Chondrocyte (in vitro differentiated cells): ENCODE measurements around the gene CEACAM6. TPM values are rescaled to one million over a fixed set of nuclear protein-coding genes. Genes with fewer than 3 reads are reported as not detected.
"Not testable (repeated sequence)": the region's sequence is repeated elsewhere in the genome, so short reads cannot be mapped to it uniquely, and the experiment has no call there.

Experiments
- DNase-seq: peaks from one replicate; pipeline ENCODE4 v3.0.0; 2021; ENCODE audit warnings: mixed read lengths, low spot score
- H3K27ac Mint-ChIP-seq: one replicate; pipeline ENCODE4 v1.8.0; 2021; ENCODE audit warnings: mild to moderate bottlenecking, moderate library complexity, mixed read lengths; ENCODE audit not compliant: unreplicated experiment
- H3K27me3 Mint-ChIP-seq: 2 replicates; pipeline ENCODE4 v1.8.0; 2021; ENCODE audit warnings: low read depth, mixed read lengths
- H3K36me3 Mint-ChIP-seq: 2 replicates; pipeline ENCODE4 v1.8.0; 2021; ENCODE audit warnings: low read depth, mixed read lengths
- H3K4me1 Mint-ChIP-seq: 2 replicates; pipeline ENCODE4 v1.8.0; 2021; ENCODE audit warnings: low read depth, mild to moderate bottlenecking, mixed read lengths
- H3K4me3 Mint-ChIP-seq: one replicate; pipeline ENCODE4 v1.8.0; 2021; ENCODE audit warnings: mild to moderate bottlenecking, moderate library complexity, mixed read lengths; ENCODE audit not compliant: unreplicated experiment
- H3K9me3 Mint-ChIP-seq: 2 replicates; pipeline ENCODE4 v1.8.0; 2021; ENCODE audit warnings: low read depth, mixed read lengths
- CTCF ChIP-seq: fragments of 200-600 bp; sonication (generic); IDR thresholded peaks from 2 replicates; pipeline ENCODE4 v1.5.0; 2021; ENCODE audit warnings: antibody characterized with exemption, mild to moderate bottlenecking, moderate library complexity
- total RNA-seq: library from RNA; stranded (reverse); gene quantifications from 3 replicates; pipeline ENCODE4 v1.2.1, GENCODE V29; 2021

The CEACAM6 gene
- total RNA-seq, 1 donor from 2014 or later = not detected

GRCh38 chr19:41783612-41784011 is 28.3 kb downstream of the CEACAM6 start:
- no peaks in the 10 kb centered on the region for H3K9me3 Mint-ChIP-seq
- H3K36me3 Mint-ChIP-seq = peaks cover 2% of the 10 kb centered on the region

GRCh38 chr19:41784312-41784711 is 29.0 kb downstream of the CEACAM6 start:
- Mint-ChIP-seq H3K36me3 (peaks cover 2% of the 10 kb centered on the region), H3K4me3 (no peak overlapping the region), H3K27me3 (peaks cover 56% of the 10 kb centered on the region), H3K4me1 (peaks cover 4% of the 10 kb centered on the region), H3K9me3 (no peaks in the 10 kb centered on the region), H3K27ac (no peak overlapping the region)
- TF ChIP-seq CTCF = no peak
- DNase-seq = no peak

More at GRCh38 chr19:41783612-41784011, 28.3 kb downstream of the CEACAM6 start:
- peaks cover 4% of the 10 kb centered on the region for H3K4me1 Mint-ChIP-seq
- peaks cover 53% of the 10 kb centered on the region for H3K27me3 Mint-ChIP-seq
- H3K27ac Mint-ChIP-seq = no peak overlapping the region
- TF ChIP-seq CTCF = no peak
- DNase-seq = no peak
- H3K4me3 Mint-ChIP-seq = no peak overlapping the region

- Mint-ChIP-seq H3K9me3 (no peaks in the 10 kb centered on the region), H3K27ac (no peak overlapping the region), H3K4me1 (peaks cover 4% of the 10 kb centered on the region), H3K36me3 (peaks cover 2% of the 10 kb centered on the region), H3K27me3 (peaks cover 59% of the 10 kb centered on the region), H3K4me3 (no peak overlapping the region)
- TF ChIP-seq CTCF = no peak
- no peak for DNase-seq
Measured at GRCh38 chr19:41784743-41785142, 29.4 kb downstream of the CEACAM6 start.

- H3K36me3 Mint-ChIP-seq = peaks cover 2% of the 10 kb centered on the region
- H3K27me3 Mint-ChIP-seq = peaks cover 58% of the 10 kb centered on the region
Measured at GRCh38 chr19:41785653-41786052, 30.3 kb downstream of the CEACAM6 start.

GRCh38 chr19:41787055-41787454 is 31.7 kb downstream of the CEACAM6 start:
- Mint-ChIP-seq H3K27me3 (peaks cover 57% of the 10 kb centered on the region), H3K9me3 (no peaks in the 10 kb centered on the region), H3K36me3 (peaks cover 2% of the 10 kb centered on the region), H3K27ac (no peak overlapping the region), H3K4me3 (no peak overlapping the region), H3K4me1 (peaks cover 4% of the 10 kb centered on the region)
- no peak for TF ChIP-seq CTCF
- no peak for DNase-seq

More at GRCh38 chr19:41785653-41786052, 30.3 kb downstream of the CEACAM6 start:
- Mint-ChIP-seq H3K4me3 (no peak overlapping the region), H3K9me3 (no peaks in the 10 kb centered on the region), H3K27ac (no peak overlapping the region), H3K4me1 (peaks cover 4% of the 10 kb centered on the region)
- TF ChIP-seq CTCF = peak; percentile 87
- no peak for DNase-seq

GRCh38 chr19:41788518-41788917 is 33.2 kb downstream of the CEACAM6 start:
- not testable (repeated sequence) for H3K4me3 Mint-ChIP-seq

GRCh38 chr19:41789053-41789452 is 33.7 kb downstream of the CEACAM6 start:
- H3K9me3 Mint-ChIP-seq, H3K36me3 Mint-ChIP-seq, H3K4me3 Mint-ChIP-seq, DNase-seq, H3K4me1 Mint-ChIP-seq, H3K27ac Mint-ChIP-seq: not testable (repeated sequence)
- H3K27me3 Mint-ChIP-seq = peaks cover 64% of the 10 kb centered on the region

More at GRCh38 chr19:41788518-41788917, 33.2 kb downstream of the CEACAM6 start:
- peaks cover 65% of the 10 kb centered on the region for H3K27me3 Mint-ChIP-seq
- H3K27ac Mint-ChIP-seq, H3K4me1 Mint-ChIP-seq, H3K36me3 Mint-ChIP-seq, DNase-seq, H3K9me3 Mint-ChIP-seq: not testable (repeated sequence)
